ENCODE results near the gene MYL9. TPM values are rescaled to one million over a fixed set of nuclear protein-coding genes. Genes with fewer than 3 reads are reported as not detected.
A peak's percentile ranks its signal among the peaks of the same experiment; 100 is the strongest.

Gene MYL9
- polyA plus RNA-seq, 1 donor (not counting 4 experiments of a cell fraction or from before 2014, with no cell fraction given), result 1.7 TPM

DNA sequence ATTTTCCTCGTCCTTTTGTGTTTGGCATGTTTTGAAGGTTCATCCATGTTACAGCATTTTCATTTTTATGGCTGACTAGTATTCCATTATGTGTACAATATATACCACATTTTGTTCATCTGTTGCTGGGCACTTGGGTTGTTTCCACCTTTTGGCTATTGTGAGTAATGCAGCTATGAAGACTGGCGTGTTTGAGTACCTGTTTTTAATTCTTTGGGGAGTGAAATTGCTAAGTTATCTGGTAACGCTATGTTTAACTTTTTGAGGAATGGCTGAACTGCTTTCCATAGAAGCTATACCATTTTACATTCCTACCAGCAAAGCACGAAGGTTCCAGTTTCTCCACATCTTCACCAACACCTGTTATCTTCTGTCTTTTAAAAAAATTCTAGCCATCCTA lies 37.0 kb upstream of the MYL9 start:
- Histone ChIP-seq H3K9me3 (ENCODE audit: control insufficient read depth, low read depth, low read length) (no peaks in the 10 kb centered on the region), H3K36me3 (ENCODE audit: control insufficient read depth in 2 of 2, extremely low read depth in 1 of 2, insufficient read depth in 2 of 2, low read length in 2 of 2) (peaks cover 10 to 25% of the 10 kb centered on the region in 2 experiments), H3K27ac (ENCODE audit: control insufficient read depth, insufficient read depth, low read length) (no peak overlapping the region), H3K4me2 (ENCODE audit: control insufficient read depth, extremely low read depth, insufficient read depth, low read depth, low read length) (no peak overlapping the region), H3K4me3 (ENCODE audit: control insufficient read depth in 2 of 3, extremely low read depth in 1 of 3, insufficient read depth in 2 of 3, low read depth in 1 of 3, low read length in 3 of 3) (no peak overlapping the region), H3K4me1 (ENCODE audit: control insufficient read depth, extremely low read depth, insufficient read depth, low read length) (peaks cover 5% of the 10 kb centered on the region), H2AFZ (ENCODE audit: control insufficient read depth, low read length) (no peak overlapping the region), H3K27me3 (ENCODE audit: control insufficient read depth, extremely low read depth, insufficient read depth, low read length) (no peaks in the 10 kb centered on the region), H3K9me1 (ENCODE audit: control insufficient read depth, extremely low read depth, insufficient read depth, low read length) (no peaks in the 10 kb centered on the region), H3K79me2 (ENCODE audit: control insufficient read depth, insufficient read depth, low read length) (no peaks in the 10 kb centered on the region), H3K9ac (ENCODE audit: control insufficient read depth, extremely low read depth, insufficient read depth, low read length) (no peak overlapping the region), H4K20me1 (ENCODE audit: control insufficient read depth, extremely low read depth, insufficient read depth, low read length) (no peaks in the 10 kb centered on the region)
- no peak for FAIRE-seq
- dilution Hi-C loops (cut with MboI; ENCODE audit: extremely low pct_ligation_motif_present, low sequenced_read_pairs), result no loop called here
- no peak for DNase-seq (ENCODE audit: low read depth, low spot score)
- no peak for TF ChIP-seq EZH2 (IDR thresholded peaks at IDR 0.05; ENCODE audit: low read length)
- TF ChIP-seq, protein P1, sequence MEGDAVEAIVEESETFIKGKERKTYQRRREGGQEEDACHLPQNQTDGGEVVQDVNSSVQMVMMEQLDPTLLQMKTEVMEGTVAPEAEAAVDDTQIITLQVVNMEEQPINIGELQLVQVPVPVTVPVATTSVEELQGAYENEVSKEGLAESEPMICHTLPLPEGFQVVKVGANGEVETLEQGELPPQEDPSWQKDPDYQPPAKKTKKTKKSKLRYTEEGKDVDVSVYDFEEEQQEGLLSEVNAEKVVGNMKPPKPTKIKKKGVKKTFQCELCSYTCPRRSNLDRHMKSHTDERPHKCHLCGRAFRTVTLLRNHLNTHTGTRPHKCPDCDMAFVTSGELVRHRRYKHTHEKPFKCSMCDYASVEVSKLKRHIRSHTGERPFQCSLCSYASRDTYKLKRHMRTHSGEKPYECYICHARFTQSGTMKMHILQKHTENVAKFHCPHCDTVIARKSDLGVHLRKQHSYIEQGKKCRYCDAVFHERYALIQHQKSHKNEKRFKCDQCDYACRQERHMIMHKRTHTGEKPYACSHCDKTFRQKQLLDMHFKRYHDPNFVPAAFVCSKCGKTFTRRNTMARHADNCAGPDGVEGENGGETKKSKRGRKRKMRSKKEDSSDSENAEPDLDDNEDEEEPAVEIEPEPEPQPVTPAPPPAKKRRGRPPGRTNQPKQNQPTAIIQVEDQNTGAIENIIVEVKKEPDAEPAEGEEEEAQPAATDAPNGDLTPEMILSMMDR (optimal IDR thresholded peaks at IDR 0.05 in 1 of 3, IDR thresholded peaks at IDR 0.05 in 1 of 3, conservative IDR thresholded peaks at IDR 0.05 in 1 of 3; ENCODE audit: extremely low read depth in 1 of 3, insufficient read depth in 2 of 3, low read length in 3 of 3), result no peak

DNA sequence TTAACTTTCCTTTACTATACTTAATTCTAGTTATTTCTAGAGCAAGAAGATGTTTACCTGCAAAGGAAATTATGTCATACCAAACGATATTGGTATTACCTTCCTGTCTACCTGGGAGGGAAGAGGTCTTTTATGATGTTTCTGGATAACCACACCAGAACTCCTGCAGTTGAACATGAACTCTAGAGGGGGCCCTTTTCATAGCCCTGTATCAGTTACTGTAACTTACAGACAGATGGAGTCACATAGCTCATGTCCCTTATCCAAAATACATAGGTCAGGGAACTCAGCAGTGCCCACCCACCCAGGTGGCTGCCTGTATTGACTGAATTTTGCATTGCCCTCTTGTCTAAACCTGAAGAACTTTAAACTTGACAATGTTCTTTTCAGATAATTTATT lies 35.1 kb upstream of the MYL9 start:
- Histone ChIP-seq H3K9me1 (ENCODE audit: control insufficient read depth, extremely low read depth, insufficient read depth, low read length) (no peaks in the 10 kb centered on the region), H3K4me3 (ENCODE audit: control insufficient read depth in 2 of 3, extremely low read depth in 1 of 3, insufficient read depth in 2 of 3, low read depth in 1 of 3, low read length in 3 of 3) (no peak overlapping the region), H3K9me3 (ENCODE audit: control insufficient read depth, low read depth, low read length) (no peaks in the 10 kb centered on the region), H3K27me3 (ENCODE audit: control insufficient read depth, extremely low read depth, insufficient read depth, low read length) (no peaks in the 10 kb centered on the region), H3K4me2 (ENCODE audit: control insufficient read depth, extremely low read depth, insufficient read depth, low read depth, low read length) (no peak overlapping the region), H2AFZ (ENCODE audit: control insufficient read depth, low read length) (no peak overlapping the region), H3K9ac (ENCODE audit: control insufficient read depth, extremely low read depth, insufficient read depth, low read length) (no peak overlapping the region), H3K36me3 (ENCODE audit: control insufficient read depth in 2 of 2, extremely low read depth in 1 of 2, insufficient read depth in 2 of 2, low read length in 2 of 2) (peaks cover 10 to 15% of the 10 kb centered on the region in 2 experiments), H3K79me2 (ENCODE audit: control insufficient read depth, insufficient read depth, low read length) (no peaks in the 10 kb centered on the region), H4K20me1 (ENCODE audit: control insufficient read depth, extremely low read depth, insufficient read depth, low read length) (no peaks in the 10 kb centered on the region), H3K4me1 (ENCODE audit: control insufficient read depth, extremely low read depth, insufficient read depth, low read length) (peaks cover 5% of the 10 kb centered on the region), H3K27ac (ENCODE audit: control insufficient read depth, insufficient read depth, low read length) (no peak overlapping the region)
- TF ChIP-seq, protein P1 (optimal IDR thresholded peaks at IDR 0.05 in 1 of 3, IDR thresholded peaks at IDR 0.05 in 1 of 3, conservative IDR thresholded peaks at IDR 0.05 in 1 of 3; ENCODE audit: extremely low read depth in 1 of 3, insufficient read depth in 2 of 3, low read length in 3 of 3), result peak in 2 of 3 experiments; percentile 16 to 33
- no peak for TF ChIP-seq EZH2 (IDR thresholded peaks at IDR 0.05; ENCODE audit: low read length)
- dilution Hi-C loops (cut with MboI; ENCODE audit: extremely low pct_ligation_motif_present, low sequenced_read_pairs), result no loop called here
- DNase-seq (ENCODE audit: low read depth, low spot score), result no peak
- FAIRE-seq, result no peak

Data from keratinocyte (primary cell).